Retina (tissue), 1 donor: ENCODE measurements around the gene FAM53B.

Source experiments
- DNase-seq: peaks from one replicate; pipeline ENCODE4 v3.0.0-alpha.2; 2016

Gene FAM53B

GRCh38 chr10:124605856-124606812, 138.0 kb downstream of the FAM53B start:
- DNase-seq = no peak

GRCh38 chr10:124605481-124605855, 138.7 kb downstream of the FAM53B start:
- DNase-seq = no peak

GRCh38 chr10:124605001-124605370, 139.2 kb downstream of the FAM53B start:
- no peak for DNase-seq

GRCh38 chr10:124604214-124605000, 139.8 kb downstream of the FAM53B start:
- DNase-seq = no peak

- no peak for DNase-seq
Observed at GRCh38 chr10:124603376-124604213, 140.6 kb downstream of the FAM53B start.

- DNase-seq = no peak
Observed at GRCh38 chr10:124602646-124603365, 141.4 kb downstream of the FAM53B start.

- DNase-seq = no peak
Observed at GRCh38 chr10:124602121-124602561, 142.0 kb downstream of the FAM53B start.

- DNase-seq = no peak
Observed at GRCh38 chr10:124601431-124602120, 142.6 kb downstream of the FAM53B start.

- DNase-seq = no peak
Observed at GRCh38 chr10:124601016-124601415, 143.2 kb downstream of the FAM53B start.

- DNase-seq = no peak
Observed at GRCh38 chr10:124600051-124600880, 143.9 kb downstream of the FAM53B start.

- no peak for DNase-seq
Observed at GRCh38 chr10:124599588-124600050, 144.6 kb downstream of the FAM53B start.

- DNase-seq = no peak
Observed at GRCh38 chr10:124598773-124599587, 145.2 kb downstream of the FAM53B start.

GRCh38 chr10:124598196-124598595, 146.0 kb downstream of the FAM53B start:
- no peak for DNase-seq

- no peak for DNase-seq
Observed at GRCh38 chr10:124597846-124598165, 146.4 kb downstream of the FAM53B start.

GRCh38 chr10:124596962-124597845, 147.0 kb downstream of the FAM53B start:
- no peak for DNase-seq

- no peak for DNase-seq
Observed at GRCh38 chr10:124596116-124596785, 147.9 kb downstream of the FAM53B start.

GRCh38 chr10:124595143-124595883, 148.9 kb downstream of the FAM53B start:
- no peak for DNase-seq
